ENCODE data around the gene C12orf76.
"Not testable (repeated sequence)": the region's sequence is repeated elsewhere in the genome, so short reads cannot be mapped to it uniquely, and the experiment has no call there.

Gene C12orf76

DNA sequence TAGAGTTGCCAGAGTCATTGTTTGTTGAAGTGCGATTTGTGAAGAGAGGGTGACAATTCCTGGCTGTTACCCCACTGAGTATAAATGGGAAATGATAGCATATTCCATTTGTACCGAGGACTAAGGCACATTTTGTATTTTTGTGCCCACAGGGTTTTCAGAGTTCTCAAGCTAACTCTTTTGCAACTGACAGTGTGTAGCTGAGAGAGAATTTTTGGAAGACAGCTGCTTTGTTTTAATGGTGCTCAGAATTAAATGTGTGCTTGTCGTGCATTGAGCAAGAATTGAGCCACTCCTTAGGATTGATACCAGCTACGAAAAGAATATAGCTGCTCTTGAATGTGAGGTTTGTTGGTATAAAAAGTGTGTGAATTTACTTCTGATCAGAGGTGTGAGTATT, 27.4 kb downstream of the C12orf76 start:
- no peak for DNase-seq

DNA sequence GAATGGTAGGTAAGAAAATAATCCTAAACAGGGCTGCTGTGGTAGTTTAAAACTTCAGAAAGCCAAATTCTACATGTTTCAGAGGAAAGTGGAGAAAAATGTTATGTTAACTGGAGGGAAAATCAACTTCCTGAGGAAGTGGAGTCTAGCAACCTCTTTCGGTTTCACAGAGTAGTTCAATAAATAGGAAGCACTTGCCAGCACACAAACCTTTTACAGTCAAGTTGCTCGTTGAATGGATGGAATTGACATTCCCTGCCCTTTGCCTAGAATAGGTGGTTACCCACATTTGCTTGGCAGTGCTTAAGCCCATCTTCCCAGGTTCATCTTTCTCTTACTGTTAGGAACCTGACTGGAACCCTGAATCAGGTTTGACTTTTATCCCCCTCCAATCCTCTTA, 33.2 kb downstream of the C12orf76 start:
- no peak for DNase-seq

DNA sequence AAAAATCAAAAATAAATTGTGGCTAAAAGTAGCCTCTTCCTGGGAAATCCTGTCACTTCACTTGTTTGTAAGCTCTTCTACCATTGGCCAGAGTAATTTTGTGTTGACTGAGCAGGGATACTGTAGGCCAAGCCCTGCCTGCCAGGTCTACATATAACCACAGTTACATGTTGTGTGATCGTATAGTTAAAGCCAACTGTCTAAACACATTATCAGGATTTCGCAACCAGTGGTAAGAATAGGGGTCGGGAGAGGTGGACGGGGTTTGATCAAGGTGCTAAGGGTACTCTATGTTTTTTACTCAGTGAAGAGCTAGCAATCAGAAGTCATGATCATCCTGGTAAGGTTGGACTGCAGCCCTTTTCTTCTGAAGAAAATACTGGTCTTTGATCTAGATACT, 35.7 kb downstream of the C12orf76 start:
- no peak for DNase-seq

DNA sequence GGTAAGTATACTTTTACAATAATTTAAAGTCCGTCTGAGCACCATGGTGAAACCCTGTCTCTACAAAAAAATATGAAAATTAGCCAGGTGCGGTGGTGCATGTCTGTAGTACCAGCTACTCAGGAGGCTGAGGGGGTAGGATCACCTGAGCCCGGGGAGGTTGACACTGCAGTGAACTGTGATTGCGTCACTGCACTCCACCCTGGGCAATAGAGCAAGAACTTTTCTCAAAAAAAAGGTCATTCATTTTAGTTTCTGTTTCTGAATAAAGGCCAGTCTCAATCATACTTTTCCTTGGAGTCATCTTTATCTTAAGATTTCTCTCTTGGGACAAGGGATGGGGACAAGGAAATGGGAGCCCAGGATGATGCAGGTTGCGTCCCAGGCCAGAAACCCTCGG, 36.2 kb downstream of the C12orf76 start:
- no peak for DNase-seq

DNA sequence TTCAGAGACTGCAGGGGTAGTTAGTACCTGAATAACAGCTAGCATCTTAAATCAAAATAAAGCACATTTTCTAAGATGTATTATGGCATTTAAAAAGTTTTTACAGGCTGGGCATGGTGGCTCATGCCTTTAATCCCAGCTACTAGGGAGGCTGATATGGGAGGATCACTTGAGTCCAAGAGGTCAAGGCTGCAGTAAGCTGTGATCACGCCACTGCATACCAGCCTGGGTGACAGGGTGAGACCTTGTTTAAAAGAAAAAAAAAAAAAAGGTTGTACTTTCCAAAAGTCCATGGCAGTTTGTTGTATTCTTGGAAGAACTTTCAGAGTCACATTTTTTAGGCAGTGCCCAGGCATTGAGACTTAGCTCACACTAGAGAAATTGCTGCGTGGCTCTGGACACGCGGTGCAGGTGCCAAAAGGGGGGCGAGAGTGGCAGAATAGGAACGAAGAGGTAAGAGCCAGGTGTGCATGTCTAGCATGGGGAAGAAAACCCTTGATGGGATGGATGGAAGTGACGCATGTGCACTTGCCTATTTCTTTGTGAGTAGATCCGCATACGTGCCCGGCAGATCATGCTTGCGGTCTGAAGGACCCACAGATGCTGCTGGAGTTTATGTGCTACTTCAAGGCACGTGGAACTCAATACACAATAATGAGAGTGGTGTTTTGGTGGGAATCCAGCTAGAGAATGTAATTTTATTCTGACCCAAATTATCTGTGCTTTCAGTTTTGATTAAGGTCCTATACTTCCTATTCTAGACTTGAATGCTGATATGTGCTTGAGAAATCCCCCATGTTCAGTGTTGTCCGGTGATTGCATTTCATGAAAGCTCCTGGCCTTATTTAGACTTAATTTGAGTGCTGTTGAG, 37.2 kb downstream of the C12orf76 start:
- DNase-seq = no peak

DNA sequence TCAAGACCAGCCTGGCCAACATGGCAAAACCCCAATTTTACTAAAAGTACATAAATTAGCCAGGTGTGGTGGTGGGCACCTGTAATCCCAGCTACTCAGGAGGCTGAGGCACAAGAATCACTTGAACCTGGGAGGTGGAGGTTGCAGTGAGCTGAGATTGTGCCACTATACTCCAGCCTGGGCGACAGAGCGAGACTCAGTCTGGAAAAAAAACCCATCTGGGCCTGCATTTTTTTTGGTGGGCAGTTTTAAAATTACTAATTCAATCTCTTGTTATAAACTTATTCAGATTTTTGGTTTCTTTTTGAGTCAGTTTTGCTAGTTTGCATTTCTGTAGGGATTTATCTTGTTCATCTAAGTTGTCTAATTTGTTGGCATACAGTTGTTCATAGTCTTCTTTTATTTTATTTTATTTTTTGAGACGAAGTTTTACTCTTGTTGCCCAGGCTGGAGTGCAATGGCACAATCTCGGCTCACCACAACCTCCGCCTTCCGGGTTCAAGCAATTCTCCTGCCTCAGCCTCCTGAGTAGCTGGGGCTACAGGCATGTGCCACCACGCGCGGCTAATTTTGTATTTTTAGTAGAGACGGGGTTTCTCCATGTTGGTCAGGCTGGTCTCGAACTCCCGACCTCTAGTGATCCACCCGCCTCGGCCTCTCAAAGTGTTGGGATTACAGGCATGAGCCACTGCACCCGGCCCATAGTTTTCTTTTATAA, 39.5 kb downstream of the C12orf76 start:
- DNase-seq = not testable (repeated sequence)

DNA sequence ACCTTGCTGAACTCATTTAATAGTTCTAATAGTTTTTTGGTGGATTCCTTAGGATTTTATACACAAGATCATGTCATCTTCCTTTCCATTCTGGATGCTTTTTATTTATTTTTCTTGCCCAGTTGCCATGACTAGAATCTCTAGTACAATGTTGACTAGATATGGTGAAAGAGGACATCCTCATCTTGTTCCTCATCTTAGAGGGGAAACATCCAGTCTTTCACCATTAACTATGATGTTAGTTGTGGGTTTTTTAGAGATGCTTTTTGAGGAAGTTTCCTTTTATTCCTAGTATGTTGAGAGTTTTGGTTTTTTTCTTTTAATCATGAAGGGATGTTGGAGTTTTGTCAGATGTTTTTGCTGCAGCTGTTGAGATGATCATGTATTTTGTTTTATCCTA, 40.4 kb downstream of the C12orf76 start:
- DNase-seq = no peak

DNA sequence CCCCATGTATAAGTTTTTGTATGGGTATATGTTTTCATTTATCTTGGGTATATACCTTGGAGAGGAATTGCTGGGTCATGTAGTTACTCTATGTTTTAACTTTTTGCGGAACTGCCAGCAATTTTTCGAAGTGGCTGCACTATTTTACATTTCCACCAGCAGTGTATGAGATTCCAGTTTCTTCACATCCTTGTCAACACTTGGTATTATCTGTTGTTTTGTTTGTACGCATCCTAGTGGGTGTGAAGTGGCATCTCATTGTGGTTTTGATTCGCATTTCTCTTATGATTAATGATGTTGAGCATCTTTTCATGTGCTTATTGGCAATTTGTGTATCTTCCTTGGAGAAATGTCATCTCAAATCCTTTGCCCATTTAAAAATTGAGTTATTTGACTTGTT, 42.2 kb downstream of the C12orf76 start:
- no peak for DNase-seq

DNA sequence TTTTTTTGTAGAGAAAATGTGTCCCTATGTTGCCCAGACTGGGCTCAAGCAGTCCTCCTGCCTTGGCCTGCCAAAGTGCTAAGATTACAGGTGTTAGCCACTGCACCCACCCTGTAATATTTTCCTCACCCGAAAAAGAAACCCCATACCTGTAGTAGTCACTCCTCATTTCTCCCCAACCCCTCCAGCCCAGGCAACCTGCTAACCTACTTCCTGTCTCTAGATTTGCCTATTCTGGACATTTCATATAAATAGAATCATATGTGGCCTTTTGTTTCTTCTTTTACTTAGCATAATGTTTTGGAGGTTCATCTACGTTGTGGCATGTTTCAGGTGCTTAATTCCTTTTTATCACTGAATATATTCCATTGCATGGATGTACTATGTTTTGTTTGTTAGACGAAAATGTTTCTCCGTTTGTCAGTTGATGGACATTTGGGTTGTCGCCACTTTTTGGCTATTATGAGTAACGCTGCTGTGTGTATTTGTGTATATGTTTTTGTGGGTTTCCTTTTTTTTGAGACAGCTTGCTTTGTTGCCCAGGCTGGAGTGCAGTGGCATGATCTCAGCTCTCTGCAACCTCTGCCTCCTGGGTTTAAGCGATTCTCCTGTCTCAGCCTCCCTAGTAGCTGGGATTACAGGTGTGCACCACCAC, 42.9 kb downstream of the C12orf76 start:
- DNase-seq = no peak

DNA sequence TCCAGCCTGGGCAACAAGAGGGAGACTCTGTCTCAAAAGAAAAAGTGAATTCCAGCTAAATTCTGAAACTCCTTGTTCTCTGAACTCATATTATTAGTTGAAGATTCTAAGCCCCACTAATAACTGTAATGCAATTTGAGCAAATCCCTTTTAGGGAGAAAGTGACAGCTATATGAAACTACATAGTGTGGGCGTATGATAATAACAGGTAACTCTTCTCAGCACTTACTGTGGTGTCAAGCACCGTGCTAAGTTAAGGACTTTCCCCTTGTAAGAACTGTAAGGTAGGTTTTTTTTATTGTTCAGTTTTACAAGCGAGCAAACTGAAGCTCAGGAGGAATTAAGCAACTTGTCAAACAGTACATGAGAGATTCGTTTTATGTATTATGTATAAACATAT, 43.7 kb downstream of the C12orf76 start:
- no peak for DNase-seq

DNA sequence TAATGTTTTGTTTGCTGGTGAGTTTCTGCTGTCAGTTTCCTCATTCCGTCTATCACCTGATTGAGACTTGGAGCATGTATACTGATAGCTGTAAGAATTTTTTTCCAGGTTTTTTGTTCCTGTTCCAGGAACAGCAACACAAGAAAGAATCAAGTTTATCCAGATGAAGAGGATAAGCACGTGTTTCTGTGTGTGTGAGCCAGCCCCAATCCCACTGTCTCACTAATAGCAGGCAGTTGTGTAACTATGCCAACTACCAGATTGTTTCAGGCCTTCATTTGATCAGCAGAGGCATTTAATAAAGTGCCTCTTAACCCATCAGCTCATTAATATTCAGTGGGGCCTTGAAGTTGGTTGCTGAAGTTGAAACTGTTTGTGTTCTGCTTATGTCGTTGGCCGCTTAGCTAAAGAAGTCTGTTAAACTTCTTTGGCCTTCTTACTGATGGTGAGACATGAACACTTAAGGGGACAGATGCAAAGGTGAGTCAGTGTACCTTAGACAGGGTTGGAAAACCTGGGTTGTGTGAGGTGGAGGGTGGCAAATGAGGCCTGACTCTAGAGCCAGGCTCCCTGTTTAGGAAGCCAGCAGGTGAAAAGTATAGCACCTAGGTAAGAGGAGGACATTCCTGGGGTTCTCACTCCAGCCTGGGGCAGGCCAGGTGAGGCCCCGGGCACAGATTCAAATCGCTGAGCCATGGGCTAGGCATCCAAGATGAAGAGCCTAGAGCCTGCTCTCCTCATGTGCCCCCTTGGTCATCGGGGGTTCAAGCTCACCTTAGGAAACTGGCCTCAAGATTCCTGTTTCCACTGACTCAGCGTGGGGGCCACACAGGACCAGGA, 45.4 kb downstream of the C12orf76 start:
- no peak for DNase-seq

DNA sequence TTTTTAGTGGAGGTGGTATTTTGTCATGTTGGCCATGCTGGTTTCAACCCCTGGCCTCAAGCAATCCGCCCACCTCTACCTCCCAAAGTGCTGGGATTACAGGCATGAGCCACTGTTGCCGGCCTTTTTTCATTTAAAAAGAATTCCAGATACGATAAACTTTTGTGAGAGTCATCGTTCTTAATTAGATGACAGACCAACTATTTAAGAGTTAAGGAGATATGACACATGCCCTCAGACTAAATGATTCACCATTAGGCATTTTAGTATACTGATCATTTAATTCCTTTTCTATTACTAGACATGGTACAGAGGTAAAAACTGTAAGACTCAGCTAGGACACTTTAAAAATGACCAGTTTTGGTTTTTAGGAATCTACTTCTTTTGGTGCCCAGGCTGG, 46.7 kb downstream of the C12orf76 start:
- no peak for DNase-seq

DNA sequence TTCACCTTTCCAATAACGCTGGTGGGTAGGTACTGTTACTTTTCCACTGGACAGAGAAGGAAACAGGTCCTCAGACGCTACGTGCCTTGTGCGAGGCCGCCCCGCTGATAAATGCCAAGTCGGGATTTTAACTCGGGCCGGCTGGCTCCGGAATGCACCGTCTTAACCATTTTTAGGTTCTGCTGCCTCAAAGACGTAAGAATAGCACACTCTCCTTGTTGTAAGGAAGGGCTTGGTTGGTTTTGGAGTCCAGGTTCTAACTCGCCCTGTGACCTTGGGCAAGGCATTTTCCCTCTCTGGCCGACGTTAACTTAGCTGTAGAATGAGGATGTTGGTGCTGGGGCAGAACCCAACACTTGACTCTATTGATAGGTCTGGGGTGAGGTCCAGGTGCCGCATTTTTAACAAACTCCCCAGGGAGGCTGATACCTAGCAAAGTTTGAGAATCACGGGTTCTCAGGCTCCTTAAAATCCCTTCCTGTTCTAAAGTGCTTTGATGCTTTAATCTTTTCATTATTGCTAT, 48.3 kb downstream of the C12orf76 start:
- no peak for DNase-seq

DNA sequence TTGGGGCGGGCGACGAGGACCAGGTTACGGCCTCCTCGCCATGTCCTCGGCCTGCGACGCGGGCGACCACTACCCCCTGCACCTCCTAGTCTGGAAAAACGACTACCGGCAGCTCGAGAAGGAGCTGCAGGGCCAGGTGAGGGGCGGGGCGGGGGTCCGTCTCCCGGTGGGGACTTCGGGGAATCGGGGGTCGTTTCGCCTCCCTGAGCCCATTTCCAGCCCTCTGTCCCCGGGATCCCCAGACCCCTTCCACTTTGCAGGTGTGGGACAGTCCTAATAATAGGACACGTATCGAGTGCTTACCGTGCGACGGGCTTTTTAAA, 48.7 kb downstream of the C12orf76 start:
- no peak for DNase-seq

DNA sequence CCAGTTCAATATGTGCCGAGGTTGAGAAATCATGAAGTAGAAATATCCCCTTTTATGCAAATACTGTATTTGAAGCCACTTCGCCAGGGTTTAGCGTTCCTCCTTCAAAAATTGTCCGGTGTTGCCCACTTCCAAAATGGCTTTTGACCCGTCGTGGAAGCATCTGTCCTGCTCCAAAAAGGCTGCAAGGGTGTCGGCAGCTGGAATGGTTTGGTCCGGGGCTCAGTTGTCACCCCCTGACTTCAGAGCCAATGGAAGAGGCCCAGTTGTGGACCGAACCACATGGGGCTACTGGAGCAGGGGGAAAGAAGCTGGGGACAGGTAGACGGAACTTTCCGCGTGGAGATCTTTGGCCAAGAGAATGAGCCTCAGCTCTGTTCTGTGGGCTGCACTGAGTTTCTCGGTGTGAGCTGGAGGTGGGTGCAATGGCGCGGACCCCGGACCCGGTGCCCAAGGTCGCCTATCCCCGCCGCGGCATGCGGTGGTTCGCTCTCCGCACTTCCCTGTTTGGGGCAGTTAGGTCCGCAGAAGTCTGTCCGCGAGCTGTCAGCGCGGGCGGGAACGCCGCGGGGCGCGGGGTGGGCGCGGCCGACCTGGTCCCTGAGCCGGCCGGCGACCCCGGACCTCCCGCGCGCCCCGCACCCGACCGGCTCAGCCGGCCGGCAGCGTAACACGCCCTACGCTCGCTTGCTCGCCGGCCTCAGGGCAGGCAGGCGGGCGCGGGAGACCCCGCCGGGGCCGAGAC, 49.2 kb downstream of the C12orf76 start, which contains the start of gene ANKRD13A:
ANKRD13A (plus strand) TSS at position 527 of the 745 bp plus-strand sequence. CDS start 259 bp downstream, outside the sequence.
- peak; percentile 82 for DNase-seq

DNA sequence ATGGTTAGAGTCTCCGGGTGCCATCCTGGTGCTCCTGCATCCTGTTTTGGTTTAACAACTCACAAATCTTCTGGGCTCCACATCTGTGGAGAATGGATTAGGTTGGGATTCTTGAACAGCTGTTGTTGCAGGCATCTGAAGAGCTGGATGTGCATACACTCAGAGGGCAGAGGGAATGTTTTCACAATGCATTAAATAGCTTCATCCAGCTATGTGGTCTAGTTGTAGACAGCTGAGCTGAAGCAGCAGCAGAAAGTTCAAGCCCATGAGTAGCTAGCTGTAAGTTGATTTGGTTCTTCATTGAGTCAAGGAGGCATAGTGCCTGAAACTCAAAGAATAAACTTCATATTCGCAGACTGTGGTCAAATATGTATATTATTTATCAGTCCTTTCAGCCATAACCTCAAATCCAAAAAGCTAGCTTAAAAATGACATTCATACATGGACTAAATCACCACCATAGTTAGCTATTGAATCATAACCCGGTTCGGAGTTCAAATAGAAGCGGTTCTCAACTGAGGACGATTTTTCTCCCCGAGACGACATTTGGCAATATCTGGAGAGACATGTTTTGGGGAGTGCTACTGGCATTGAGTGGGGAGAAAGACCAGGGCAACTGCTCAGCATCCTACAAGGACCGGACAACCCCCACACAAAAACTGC, 50.0 kb downstream of the C12orf76 start:
- no peak for DNase-seq

DNA sequence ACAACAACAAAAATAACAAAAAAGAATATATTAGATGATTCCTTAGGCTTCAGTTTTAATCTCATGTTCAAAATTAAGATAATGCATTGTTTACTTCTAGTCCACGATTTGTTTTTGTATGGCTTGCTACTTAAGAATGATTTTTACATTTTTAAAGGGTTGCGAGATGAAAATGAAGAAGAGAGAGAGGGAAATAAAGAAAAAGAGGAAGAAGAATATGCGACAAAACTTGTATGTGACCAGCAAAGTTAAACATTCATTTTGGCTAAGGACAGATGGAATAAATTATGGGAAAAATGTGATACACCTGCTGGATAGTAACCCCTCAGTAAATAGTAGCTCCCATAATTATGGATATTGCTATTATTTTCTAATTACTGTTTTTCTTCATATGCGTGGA, 50.9 kb downstream of the C12orf76 start:
- DNase-seq = no peak

DNA sequence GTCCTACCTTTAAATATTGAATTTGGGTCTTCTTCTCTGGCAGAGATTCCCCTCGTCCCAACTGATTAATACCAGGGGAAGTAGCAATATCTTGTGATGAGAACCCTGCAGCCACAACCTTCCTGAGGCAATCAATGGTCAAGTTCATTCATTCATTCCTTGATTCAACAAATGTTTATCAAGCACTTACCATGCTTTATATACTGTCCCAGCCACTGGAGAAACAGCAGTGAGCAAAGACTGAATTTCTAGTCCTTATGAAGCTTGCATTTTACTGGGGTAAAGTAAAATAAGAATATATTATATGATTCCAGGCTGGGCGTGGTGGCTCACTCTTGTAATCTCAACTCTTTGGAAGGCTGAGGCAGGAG, 51.9 kb downstream of the C12orf76 start:
- no peak for DNase-seq

DNA sequence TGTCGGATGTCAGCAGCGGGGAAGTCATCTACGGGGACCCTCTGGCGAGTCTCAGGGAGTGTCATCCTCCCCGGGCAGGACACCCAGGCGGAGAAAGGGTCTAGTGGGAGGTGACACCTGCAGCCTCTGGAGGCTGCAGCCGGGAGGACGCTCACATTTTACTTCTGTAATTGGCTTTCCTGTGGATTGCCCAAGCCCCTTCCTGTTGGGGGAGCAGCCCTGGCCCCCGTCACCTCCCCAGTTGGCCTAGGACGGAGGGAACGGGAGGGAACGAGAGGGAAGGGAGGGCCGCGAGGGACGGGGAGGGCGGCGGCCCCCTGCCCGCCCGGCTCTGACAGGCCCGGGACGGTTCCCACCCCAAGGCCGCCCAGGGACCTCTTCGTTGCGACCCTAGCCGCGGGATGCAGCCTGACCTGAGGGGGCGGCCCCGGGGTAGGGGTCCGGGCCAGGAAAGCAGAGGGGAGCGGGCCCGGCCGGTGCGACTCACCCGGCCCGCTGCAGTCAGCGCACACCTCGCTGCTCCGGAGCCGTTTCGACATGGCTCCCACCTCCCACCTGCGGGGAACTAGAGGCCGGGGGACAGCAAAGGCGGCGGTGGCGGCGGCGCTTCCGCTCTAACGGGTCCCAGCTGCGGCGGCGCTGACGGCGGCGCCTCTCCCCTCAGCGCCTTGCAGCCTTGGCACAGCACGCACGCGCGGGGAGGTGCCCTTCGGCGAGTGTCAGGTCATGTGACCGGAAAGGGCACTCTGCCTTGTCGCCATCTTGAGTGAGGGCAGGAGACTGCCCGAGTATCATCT, 52.4 kb downstream of the C12orf76 start, which contains the start of gene GIT2:
GIT2 (minus strand) TSS at position 683 of the 797 bp plus-strand sequence; CDS start at position 539, 144 bp downstream.
- DNase-seq = peak; percentile 81

DNA sequence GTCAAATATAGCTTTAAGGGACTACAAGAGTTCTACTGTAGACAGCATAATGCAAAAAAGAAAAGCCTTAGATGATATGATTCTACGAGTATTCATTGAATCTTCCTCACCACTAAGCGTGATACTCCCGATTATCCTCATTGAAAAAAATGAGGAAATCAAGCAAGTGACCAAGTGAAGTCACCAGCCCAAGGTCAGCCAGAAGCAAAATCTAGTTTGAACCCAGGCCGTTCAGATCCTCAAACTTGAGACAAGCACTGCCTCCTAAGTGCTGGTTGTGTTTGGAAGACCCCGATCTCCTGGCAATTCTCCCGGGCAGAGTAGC, 53.0 kb downstream of the C12orf76 start:
- DNase-seq = no peak

All from NCI-H446 treated with DMSO at 0.1 percent for 48 hours (cell line).